ENCODE data around the gene NTRK3.

The NTRK3 gene

GRCh38 chr15:88274553-88275460 is 18.3 kb upstream of the NTRK3 start:
- Histone ChIP-seq H3K4me3 (ENCODE audit: low read depth in 1 of 2, low read length in 2 of 2) (no peak overlapping the region), H3K9ac (ENCODE audit: low read depth, low read length) (no peak overlapping the region), H2AFZ (ENCODE audit: low read depth, low read length) (no peak overlapping the region), H3K27ac (ENCODE audit: low read length) (no peak overlapping the region), H3K36me3 (ENCODE audit: insufficient read depth, low read length) (no peaks in the 10 kb centered on the region), H3K4me1 (ENCODE audit: insufficient read depth, low read length) (no peaks in the 10 kb centered on the region), H3K79me2 (ENCODE audit: insufficient read depth, low read length) (no peaks in the 10 kb centered on the region), H4K20me1 (ENCODE audit: insufficient read depth, low read length) (no peaks in the 10 kb centered on the region), H3K4me2 (ENCODE audit: insufficient read depth, low read length) (no peak overlapping the region), H3K27me3 (ENCODE audit: insufficient read depth, low read length, poor library complexity) (peaks cover 6% of the 10 kb centered on the region), H3K9me3 (ENCODE audit: insufficient read depth, low read length, severe bottlenecking) (no peaks in the 10 kb centered on the region)
- ATAC-seq (ENCODE audit: insufficient read depth, low read depth): peak; percentile 92
- DNase-seq: peak; percentile 70
- no peak for TF ChIP-seq EZH2 (IDR thresholded peaks at IDR 0.05; ENCODE audit: borderline replicate concordance, low read depth, low read length, severe bottlenecking)
- TF ChIP-seq, protein P1, sequence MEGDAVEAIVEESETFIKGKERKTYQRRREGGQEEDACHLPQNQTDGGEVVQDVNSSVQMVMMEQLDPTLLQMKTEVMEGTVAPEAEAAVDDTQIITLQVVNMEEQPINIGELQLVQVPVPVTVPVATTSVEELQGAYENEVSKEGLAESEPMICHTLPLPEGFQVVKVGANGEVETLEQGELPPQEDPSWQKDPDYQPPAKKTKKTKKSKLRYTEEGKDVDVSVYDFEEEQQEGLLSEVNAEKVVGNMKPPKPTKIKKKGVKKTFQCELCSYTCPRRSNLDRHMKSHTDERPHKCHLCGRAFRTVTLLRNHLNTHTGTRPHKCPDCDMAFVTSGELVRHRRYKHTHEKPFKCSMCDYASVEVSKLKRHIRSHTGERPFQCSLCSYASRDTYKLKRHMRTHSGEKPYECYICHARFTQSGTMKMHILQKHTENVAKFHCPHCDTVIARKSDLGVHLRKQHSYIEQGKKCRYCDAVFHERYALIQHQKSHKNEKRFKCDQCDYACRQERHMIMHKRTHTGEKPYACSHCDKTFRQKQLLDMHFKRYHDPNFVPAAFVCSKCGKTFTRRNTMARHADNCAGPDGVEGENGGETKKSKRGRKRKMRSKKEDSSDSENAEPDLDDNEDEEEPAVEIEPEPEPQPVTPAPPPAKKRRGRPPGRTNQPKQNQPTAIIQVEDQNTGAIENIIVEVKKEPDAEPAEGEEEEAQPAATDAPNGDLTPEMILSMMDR (IDR thresholded peaks at IDR 0.05; ENCODE audit: borderline replicate concordance, extremely low read depth, low read length, poor library complexity, severe bottlenecking): peak; percentile 87

GRCh38 chr15:88272421-88272820 is 15.9 kb upstream of the NTRK3 start:
- no peaks in the 10 kb centered on the region for H3K79me2 ChIP-seq (ENCODE audit: insufficient read depth, low read length)
- no peak overlapping the region for H3K4me2 ChIP-seq (ENCODE audit: insufficient read depth, low read length)
- TF ChIP-seq EZH2 (IDR thresholded peaks at IDR 0.05; ENCODE audit: borderline replicate concordance, low read depth, low read length, severe bottlenecking): no peak
- TF ChIP-seq, protein P1 (IDR thresholded peaks at IDR 0.05; ENCODE audit: borderline replicate concordance, extremely low read depth, low read length, poor library complexity, severe bottlenecking): no peak
- H3K4me1 ChIP-seq (ENCODE audit: insufficient read depth, low read length): no peaks in the 10 kb centered on the region
- no peaks in the 10 kb centered on the region for H3K36me3 ChIP-seq (ENCODE audit: insufficient read depth, low read length)
- H3K9ac ChIP-seq (ENCODE audit: low read depth, low read length): no peak overlapping the region
- H4K20me1 ChIP-seq (ENCODE audit: insufficient read depth, low read length): no peaks in the 10 kb centered on the region
- H3K27me3 ChIP-seq (ENCODE audit: insufficient read depth, low read length, poor library complexity): peaks cover 2% of the 10 kb centered on the region
- no peak overlapping the region for H2AFZ ChIP-seq (ENCODE audit: low read depth, low read length)
- H3K4me3 ChIP-seq (ENCODE audit: low read depth in 1 of 2, low read length in 2 of 2): no peak overlapping the region
- H3K9me3 ChIP-seq (ENCODE audit: insufficient read depth, low read length, severe bottlenecking): no peaks in the 10 kb centered on the region
- ATAC-seq (ENCODE audit: insufficient read depth, low read depth): no peak
- H3K27ac ChIP-seq (ENCODE audit: low read length): no peak overlapping the region
- DNase-seq: no peak

GRCh38 chr15:88269356-88270062 is 13.0 kb upstream of the NTRK3 start:
- Histone ChIP-seq H2AFZ (ENCODE audit: low read depth, low read length) (no peak overlapping the region), H3K79me2 (ENCODE audit: insufficient read depth, low read length) (no peaks in the 10 kb centered on the region), H3K4me1 (ENCODE audit: insufficient read depth, low read length) (no peaks in the 10 kb centered on the region), H3K27ac (ENCODE audit: low read length) (no peak overlapping the region), H3K27me3 (ENCODE audit: insufficient read depth, low read length, poor library complexity) (no peaks in the 10 kb centered on the region), H3K4me2 (ENCODE audit: insufficient read depth, low read length) (no peak overlapping the region), H3K9me3 (ENCODE audit: insufficient read depth, low read length, severe bottlenecking) (no peaks in the 10 kb centered on the region), H3K36me3 (ENCODE audit: insufficient read depth, low read length) (no peaks in the 10 kb centered on the region), H3K4me3 (ENCODE audit: low read depth in 1 of 2, low read length in 2 of 2) (no peak overlapping the region), H3K9ac (ENCODE audit: low read depth, low read length) (no peak overlapping the region), H4K20me1 (ENCODE audit: insufficient read depth, low read length) (no peaks in the 10 kb centered on the region)
- no peak for ATAC-seq (ENCODE audit: insufficient read depth, low read depth)
- TF ChIP-seq, protein P1 (IDR thresholded peaks at IDR 0.05; ENCODE audit: borderline replicate concordance, extremely low read depth, low read length, poor library complexity, severe bottlenecking): no peak
- no peak for TF ChIP-seq EZH2 (IDR thresholded peaks at IDR 0.05; ENCODE audit: borderline replicate concordance, low read depth, low read length, severe bottlenecking)
- no peak for DNase-seq
